Progenitor cell of endocrine pancreas (in vitro differentiated cells): Measurements from ENCODE around the gene MED12L. TPM values are rescaled to one million over a fixed set of nuclear protein-coding genes. Genes with fewer than 3 reads are reported as not detected.

Experiments
- DNase-seq: peaks from one replicate; pipeline ENCODE4 v3.0.0; 2021; ENCODE audit warnings: low spot score; ENCODE audit not compliant: unreplicated experiment
- H3K27ac Mint-ChIP-seq: 2 replicates; pipeline ENCODE4 v1.8.0; 2021; ENCODE audit warnings: mild to moderate bottlenecking, moderate library complexity, mixed read lengths
- H3K27me3 Mint-ChIP-seq: 2 replicates; pipeline ENCODE4 v1.8.0; 2021; ENCODE audit warnings: mixed read lengths
- H3K36me3 Mint-ChIP-seq: 2 replicates; pipeline ENCODE4 v1.8.0; 2022; ENCODE audit warnings: mixed read lengths; ENCODE audit not compliant: insufficient read depth
- H3K4me1 Mint-ChIP-seq: 2 replicates; pipeline ENCODE4 v1.8.0; 2021; ENCODE audit warnings: low read depth, mixed read lengths
- H3K4me3 Mint-ChIP-seq: 2 replicates; pipeline ENCODE4 v1.8.0; 2021; ENCODE audit warnings: low read depth, mild to moderate bottlenecking, moderate library complexity, mixed read lengths
- H3K9me3 Mint-ChIP-seq: 2 replicates; pipeline ENCODE4 v1.8.0; 2021; ENCODE audit warnings: low read depth, mixed read lengths
- CTCF ChIP-seq: fragments of 200-600 bp; sonication (generic); IDR thresholded peaks from one replicate; pipeline ENCODE4 v1.5.0; 2021; ENCODE audit warnings: antibody characterized with exemption, mild to moderate bottlenecking; ENCODE audit not compliant: unreplicated experiment
- total RNA-seq: library from RNA; stranded (reverse); gene quantifications from 2 replicates; pipeline ENCODE4 v1.2.1, GENCODE V29; 2021

MED12L gene
- total RNA-seq, 1 donor from 2014 or later = 8.9 TPM

DNA sequence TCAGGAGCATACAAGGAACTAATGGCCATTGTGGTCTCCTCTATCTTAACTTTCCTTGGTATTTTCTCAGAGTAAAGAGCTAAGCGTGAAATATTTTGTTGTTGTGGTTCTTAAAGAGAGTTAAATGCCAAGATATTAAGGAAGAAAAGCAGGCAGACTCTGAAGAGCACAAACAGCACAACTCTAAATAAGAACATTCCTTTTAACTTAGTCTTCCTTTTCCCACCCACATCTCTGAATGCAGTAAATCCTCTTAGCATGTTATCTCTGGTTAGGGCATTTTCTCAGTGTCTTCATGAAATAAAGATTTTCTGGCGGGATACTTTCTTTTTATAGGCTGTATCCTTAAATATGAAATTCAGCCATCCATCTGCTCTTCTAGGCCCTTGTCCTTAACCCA is 229.7 kb downstream of the MED12L start:
- H3K9me3 Mint-ChIP-seq = no peaks in the 10 kb centered on the region
- no peak for TF ChIP-seq CTCF
- no peaks in the 10 kb centered on the region for H3K4me1 Mint-ChIP-seq
- H3K4me3 Mint-ChIP-seq = no peak overlapping the region
- H3K27ac Mint-ChIP-seq = no peak overlapping the region
- DNase-seq = no peak
- H3K36me3 Mint-ChIP-seq = no peaks in the 10 kb centered on the region
- H3K27me3 Mint-ChIP-seq = no peaks in the 10 kb centered on the region

- H3K27ac Mint-ChIP-seq = no peak overlapping the region
- no peak for TF ChIP-seq CTCF
- DNase-seq = no peak
- H3K36me3 Mint-ChIP-seq = no peaks in the 10 kb centered on the region
- no peaks in the 10 kb centered on the region for H3K27me3 Mint-ChIP-seq
- no peaks in the 10 kb centered on the region for H3K9me3 Mint-ChIP-seq
- H3K4me3 Mint-ChIP-seq = no peak overlapping the region
- no peaks in the 10 kb centered on the region for H3K4me1 Mint-ChIP-seq
These were observed 230.4 kb downstream of the MED12L start for GRCh38 chr3:151315846-151316245.

- H3K27me3 Mint-ChIP-seq = no peaks in the 10 kb centered on the region
- no peak for DNase-seq
These were observed 231.0 kb downstream of the MED12L start, which contains the start of gene GPR87 for GRCh38 chr3:151316267-151316991. GPR87 (minus strand) TSS chr3:151316820; CDS start chr3:151300100, 16,720 bp downstream.

GRCh38 chr3:151318313-151318712 is 232.8 kb downstream of the MED12L start:
- Mint-ChIP-seq H3K36me3 (no peaks in the 10 kb centered on the region), H3K4me3 (no peak overlapping the region), H3K27me3 (no peaks in the 10 kb centered on the region), H3K9me3 (no peaks in the 10 kb centered on the region), H3K27ac (no peak overlapping the region), H3K4me1 (no peaks in the 10 kb centered on the region)
- TF ChIP-seq CTCF = no peak
- DNase-seq = no peak

More at GRCh38 chr3:151316267-151316991, 231.0 kb downstream of the MED12L start, which contains the start of gene GPR87:
- no peak within 1 kb of the TSS for H3K4me3 Mint-ChIP-seq
- TF ChIP-seq CTCF = no peak
- H3K9me3 Mint-ChIP-seq = no peaks in the 10 kb centered on the region
- H3K4me1 Mint-ChIP-seq = no peaks in the 10 kb centered on the region
- peak within 1 kb of the TSS; percentile 10 for H3K27ac Mint-ChIP-seq
- H3K36me3 Mint-ChIP-seq = no peaks in the 10 kb centered on the region

DNA sequence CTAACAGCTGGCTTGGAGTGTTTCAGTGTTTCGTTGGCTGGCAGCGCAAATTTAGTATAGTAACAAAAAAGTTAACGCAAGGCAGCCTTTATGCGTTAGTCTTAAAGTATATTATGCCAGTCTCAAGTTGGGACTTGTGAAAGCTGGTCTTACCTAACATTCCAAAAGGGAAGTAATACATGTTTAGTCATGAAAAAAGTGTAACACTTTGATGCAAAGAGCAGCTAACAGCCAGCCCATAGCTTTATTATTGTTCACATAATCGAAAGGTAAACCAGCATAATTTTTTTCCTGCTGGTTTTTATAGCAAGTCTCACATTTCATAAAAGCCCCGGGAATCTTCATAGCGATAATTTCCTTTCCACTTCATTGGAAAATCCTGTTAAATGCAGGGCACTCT is 233.5 kb downstream of the MED12L start:
- no peaks in the 10 kb centered on the region for H3K4me1 Mint-ChIP-seq
- no peaks in the 10 kb centered on the region for H3K27me3 Mint-ChIP-seq
- H3K36me3 Mint-ChIP-seq = no peaks in the 10 kb centered on the region
- H3K4me3 Mint-ChIP-seq = no peak overlapping the region
- H3K27ac Mint-ChIP-seq = no peak overlapping the region
- no peak for DNase-seq
- TF ChIP-seq CTCF = no peak
- no peaks in the 10 kb centered on the region for H3K9me3 Mint-ChIP-seq
